ENCODE measurements around the gene TXNDC11. TPM values are rescaled to one million over a fixed set of nuclear protein-coding genes. Genes with fewer than 3 reads are reported as not detected.

The TXNDC11 gene
- total and polyA plus RNA-seq, 2 experiments from 2014 or later, result 6.8 to 12.0 TPM

DNA sequence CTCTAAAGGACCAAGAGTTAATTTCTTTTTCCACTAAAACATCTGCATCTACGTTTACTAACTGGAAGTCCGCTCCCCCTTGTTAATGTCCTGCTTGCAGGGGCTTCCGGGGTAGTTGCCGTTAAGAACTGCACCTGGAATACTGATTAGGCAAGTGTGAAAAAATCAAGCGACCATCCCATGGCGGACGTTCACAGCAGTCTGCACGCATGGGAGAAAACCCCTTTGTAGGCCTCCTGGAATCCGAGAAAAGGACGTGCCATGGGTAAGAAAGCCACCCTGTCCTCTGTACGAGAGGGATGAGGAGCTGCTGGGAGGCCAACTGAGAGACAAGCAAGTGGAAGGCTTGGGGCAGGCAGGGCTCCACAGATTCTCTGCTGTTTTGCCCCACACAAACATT, 59.5 kb downstream of the TXNDC11 start:
- Mint-ChIP-seq H3K27me3 (ENCODE audit: insufficient read depth, low read depth, poor library complexity) (peaks cover 4% of the 10 kb centered on the region), H3K4me3 (no peak overlapping the region), H3K36me3 (ENCODE audit: low read depth) (peaks cover 35% of the 10 kb centered on the region; the same call in 2 of the 3 replicates), H3K9me3 (no peaks in the 10 kb centered on the region), H3K4me1 (peaks cover 8% of the 10 kb centered on the region; the same call in 2 of the 3 replicates), H3K27ac (peak overlapping the region; percentile 46; the same call in 1 of the 2 replicates)
- no peak overlapping the region for H2AFZ ChIP-seq
- H3K4me3 ChIP-seq, result no peak overlapping the region
- TF ChIP-seq, protein P1, sequence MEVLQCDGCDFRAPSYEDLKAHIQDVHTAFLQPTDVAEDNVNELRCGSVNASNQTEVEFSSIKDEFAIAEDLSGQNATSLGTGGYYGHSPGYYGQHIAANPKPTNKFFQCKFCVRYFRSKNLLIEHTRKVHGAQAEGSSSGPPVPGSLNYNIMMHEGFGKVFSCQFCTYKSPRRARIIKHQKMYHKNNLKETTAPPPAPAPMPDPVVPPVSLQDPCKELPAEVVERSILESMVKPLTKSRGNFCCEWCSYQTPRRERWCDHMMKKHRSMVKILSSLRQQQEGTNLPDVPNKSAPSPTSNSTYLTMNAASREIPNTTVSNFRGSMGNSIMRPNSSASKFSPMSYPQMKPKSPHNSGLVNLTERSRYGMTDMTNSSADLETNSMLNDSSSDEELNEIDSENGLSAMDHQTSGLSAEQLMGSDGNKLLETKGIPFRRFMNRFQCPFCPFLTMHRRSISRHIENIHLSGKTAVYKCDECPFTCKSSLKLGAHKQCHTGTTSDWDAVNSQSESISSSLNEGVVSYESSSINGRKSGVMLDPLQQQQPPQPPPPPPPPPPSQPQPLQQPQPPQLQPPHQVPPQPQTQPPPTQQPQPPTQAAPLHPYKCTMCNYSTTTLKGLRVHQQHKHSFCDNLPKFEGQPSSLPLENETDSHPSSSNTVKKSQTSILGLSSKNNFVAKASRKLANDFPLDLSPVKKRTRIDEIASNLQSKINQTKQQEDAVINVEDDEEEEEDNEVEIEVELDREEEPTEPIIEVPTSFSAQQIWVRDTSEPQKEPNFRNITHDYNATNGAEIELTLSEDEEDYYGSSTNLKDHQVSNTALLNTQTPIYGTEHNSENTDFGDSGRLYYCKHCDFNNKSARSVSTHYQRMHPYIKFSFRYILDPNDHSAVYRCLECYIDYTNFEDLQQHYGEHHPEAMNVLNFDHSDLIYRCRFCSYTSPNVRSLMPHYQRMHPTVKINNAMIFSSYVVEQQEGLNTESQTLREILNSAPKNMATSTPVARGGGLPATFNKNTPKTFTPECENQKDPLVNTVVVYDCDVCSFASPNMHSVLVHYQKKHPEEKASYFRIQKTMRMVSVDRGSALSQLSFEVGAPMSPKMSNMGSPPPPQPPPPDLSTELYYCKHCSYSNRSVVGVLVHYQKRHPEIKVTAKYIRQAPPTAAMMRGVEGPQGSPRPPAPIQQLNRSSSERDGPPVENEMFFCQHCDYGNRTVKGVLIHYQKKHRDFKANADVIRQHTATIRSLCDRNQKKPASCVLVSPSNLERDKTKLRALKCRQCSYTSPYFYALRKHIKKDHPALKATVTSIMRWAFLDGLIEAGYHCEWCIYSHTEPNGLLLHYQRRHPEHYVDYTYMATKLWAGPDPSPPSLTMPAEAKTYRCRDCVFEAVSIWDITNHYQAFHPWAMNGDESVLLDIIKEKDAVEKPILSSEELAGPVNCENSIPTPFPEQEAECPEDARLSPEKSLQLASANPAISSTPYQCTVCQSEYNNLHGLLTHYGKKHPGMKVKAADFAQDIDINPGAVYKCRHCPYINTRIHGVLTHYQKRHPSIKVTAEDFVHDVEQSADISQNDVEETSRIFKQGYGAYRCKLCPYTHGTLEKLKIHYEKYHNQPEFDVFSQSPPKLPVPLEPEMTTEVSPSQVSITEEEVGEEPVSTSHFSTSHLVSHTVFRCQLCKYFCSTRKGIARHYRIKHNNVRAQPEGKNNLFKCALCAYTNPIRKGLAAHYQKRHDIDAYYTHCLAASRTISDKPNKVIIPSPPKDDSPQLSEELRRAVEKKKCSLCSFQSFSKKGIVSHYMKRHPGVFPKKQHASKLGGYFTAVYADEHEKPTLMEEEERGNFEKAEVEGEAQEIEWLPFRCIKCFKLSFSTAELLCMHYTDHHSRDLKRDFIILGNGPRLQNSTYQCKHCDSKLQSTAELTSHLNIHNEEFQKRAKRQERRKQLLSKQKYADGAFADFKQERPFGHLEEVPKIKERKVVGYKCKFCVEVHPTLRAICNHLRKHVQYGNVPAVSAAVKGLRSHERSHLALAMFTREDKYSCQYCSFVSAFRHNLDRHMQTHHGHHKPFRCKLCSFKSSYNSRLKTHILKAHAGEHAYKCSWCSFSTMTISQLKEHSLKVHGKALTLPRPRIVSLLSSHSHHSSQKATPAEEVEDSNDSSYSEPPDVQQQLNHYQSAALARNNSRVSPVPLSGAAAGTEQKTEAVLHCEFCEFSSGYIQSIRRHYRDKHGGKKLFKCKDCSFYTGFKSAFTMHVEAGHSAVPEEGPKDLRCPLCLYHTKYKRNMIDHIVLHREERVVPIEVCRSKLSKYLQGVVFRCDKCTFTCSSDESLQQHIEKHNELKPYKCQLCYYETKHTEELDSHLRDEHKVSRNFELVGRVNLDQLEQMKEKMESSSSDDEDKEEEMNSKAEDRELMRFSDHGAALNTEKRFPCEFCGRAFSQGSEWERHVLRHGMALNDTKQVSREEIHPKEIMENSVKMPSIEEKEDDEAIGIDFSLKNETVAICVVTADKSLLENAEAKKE (CRISPR knock-in tag; IDR thresholded peaks at IDR 0.05), result no peak
- no peak for TF ChIP-seq NANOG (IDR thresholded peaks at IDR 0.05; ENCODE audit: borderline replicate concordance)
- TF ChIP-seq, protein P2, sequence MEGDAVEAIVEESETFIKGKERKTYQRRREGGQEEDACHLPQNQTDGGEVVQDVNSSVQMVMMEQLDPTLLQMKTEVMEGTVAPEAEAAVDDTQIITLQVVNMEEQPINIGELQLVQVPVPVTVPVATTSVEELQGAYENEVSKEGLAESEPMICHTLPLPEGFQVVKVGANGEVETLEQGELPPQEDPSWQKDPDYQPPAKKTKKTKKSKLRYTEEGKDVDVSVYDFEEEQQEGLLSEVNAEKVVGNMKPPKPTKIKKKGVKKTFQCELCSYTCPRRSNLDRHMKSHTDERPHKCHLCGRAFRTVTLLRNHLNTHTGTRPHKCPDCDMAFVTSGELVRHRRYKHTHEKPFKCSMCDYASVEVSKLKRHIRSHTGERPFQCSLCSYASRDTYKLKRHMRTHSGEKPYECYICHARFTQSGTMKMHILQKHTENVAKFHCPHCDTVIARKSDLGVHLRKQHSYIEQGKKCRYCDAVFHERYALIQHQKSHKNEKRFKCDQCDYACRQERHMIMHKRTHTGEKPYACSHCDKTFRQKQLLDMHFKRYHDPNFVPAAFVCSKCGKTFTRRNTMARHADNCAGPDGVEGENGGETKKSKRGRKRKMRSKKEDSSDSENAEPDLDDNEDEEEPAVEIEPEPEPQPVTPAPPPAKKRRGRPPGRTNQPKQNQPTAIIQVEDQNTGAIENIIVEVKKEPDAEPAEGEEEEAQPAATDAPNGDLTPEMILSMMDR (conservative IDR thresholded peaks at IDR 0.05; ENCODE audit: low read depth in 2 of 2), result no peak
- TF ChIP-seq, protein P3, sequence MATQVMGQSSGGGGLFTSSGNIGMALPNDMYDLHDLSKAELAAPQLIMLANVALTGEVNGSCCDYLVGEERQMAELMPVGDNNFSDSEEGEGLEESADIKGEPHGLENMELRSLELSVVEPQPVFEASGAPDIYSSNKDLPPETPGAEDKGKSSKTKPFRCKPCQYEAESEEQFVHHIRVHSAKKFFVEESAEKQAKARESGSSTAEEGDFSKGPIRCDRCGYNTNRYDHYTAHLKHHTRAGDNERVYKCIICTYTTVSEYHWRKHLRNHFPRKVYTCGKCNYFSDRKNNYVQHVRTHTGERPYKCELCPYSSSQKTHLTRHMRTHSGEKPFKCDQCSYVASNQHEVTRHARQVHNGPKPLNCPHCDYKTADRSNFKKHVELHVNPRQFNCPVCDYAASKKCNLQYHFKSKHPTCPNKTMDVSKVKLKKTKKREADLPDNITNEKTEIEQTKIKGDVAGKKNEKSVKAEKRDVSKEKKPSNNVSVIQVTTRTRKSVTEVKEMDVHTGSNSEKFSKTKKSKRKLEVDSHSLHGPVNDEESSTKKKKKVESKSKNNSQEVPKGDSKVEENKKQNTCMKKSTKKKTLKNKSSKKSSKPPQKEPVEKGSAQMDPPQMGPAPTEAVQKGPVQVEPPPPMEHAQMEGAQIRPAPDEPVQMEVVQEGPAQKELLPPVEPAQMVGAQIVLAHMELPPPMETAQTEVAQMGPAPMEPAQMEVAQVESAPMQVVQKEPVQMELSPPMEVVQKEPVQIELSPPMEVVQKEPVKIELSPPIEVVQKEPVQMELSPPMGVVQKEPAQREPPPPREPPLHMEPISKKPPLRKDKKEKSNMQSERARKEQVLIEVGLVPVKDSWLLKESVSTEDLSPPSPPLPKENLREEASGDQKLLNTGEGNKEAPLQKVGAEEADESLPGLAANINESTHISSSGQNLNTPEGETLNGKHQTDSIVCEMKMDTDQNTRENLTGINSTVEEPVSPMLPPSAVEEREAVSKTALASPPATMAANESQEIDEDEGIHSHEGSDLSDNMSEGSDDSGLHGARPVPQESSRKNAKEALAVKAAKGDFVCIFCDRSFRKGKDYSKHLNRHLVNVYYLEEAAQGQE (IDR thresholded peaks at IDR 0.05; ENCODE audit: unreplicated experiment), result no peak
- TF ChIP-seq EZH2 (IDR thresholded peaks at IDR 0.05; ENCODE audit: low read depth, unreplicated experiment), result no peak
- TF ChIP-seq EZH2phosphoT487 (IDR thresholded peaks at IDR 0.05; ENCODE audit: unreplicated experiment), result no peak
- TF ChIP-seq STAT1 (IDR thresholded peaks at IDR 0.05; ENCODE audit: unreplicated experiment), result no peak
- no peak for TF ChIP-seq POLR2AphosphoS5 (IDR thresholded peaks at IDR 0.05; ENCODE audit: low read depth)
- TF ChIP-seq, protein P4, sequence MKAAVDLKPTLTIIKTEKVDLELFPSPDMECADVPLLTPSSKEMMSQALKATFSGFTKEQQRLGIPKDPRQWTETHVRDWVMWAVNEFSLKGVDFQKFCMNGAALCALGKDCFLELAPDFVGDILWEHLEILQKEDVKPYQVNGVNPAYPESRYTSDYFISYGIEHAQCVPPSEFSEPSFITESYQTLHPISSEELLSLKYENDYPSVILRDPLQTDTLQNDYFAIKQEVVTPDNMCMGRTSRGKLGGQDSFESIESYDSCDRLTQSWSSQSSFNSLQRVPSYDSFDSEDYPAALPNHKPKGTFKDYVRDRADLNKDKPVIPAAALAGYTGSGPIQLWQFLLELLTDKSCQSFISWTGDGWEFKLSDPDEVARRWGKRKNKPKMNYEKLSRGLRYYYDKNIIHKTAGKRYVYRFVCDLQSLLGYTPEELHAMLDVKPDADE (IDR thresholded peaks at IDR 0.05), result no peak
- no peak for TF ChIP-seq ZNF331 (CRISPR knock-in tag; IDR thresholded peaks at IDR 0.05; ENCODE audit: low read depth)
- no peak for TF ChIP-seq CREB1 (CRISPR knock-in tag; IDR thresholded peaks at IDR 0.05; ENCODE audit: low read depth)
- 0 out of 2 replicates have a peak, but pooled peaks cover 5% of the 10 kb centered on the region for H3F3A ChIP-seq (replicated peaks; ENCODE audit: low read depth)
- H3K36me3 ChIP-seq (ENCODE audit: insufficient read depth), result peaks cover 14% of the 10 kb centered on the region; the same call in 1 of the 2 replicates
- no peaks in the 10 kb centered on the region for H3K79me2 ChIP-seq (replicated peaks; ENCODE audit: insufficient read depth)
- 0 out of 2 replicates have a peak, but pooled peaks cover 4% of the 10 kb centered on the region for H3K4me1 ChIP-seq (ENCODE audit: insufficient read depth)
- peaks cover 13% of the 10 kb centered on the region; the same call in 1 of the 2 replicates for H4K20me1 ChIP-seq (replicated peaks; ENCODE audit: insufficient read depth)
- peak overlapping the region; percentile 50 for H3K27ac ChIP-seq (ENCODE audit: low read depth)
- no peaks in the 10 kb centered on the region for H3K9me2 ChIP-seq (ENCODE audit: insufficient read depth)
- H3K4me2 ChIP-seq, result no peak overlapping the region
- no peaks in the 10 kb centered on the region for H3K27me3 ChIP-seq (ENCODE audit: insufficient read depth)
- DNase-seq (ENCODE audit: low spot score) (no peak), ATAC-seq (no peak)
